Frontal cortex (tissue), 4 donors: ENCODE measurements around the gene OR2A12. TPM values are rescaled to one million over a fixed set of nuclear protein-coding genes. Genes with fewer than 3 reads are reported as not detected.
"Not testable (repeated sequence)": the region's sequence is repeated elsewhere in the genome, so short reads cannot be mapped to it uniquely, and the experiment has no call there.

Source experiments
- DNase-seq, 2 donors: peaks; one replicate each; pipeline ENCODE4 v3.0.0; 2012; ENCODE audit warnings: low spot score in 2 of 2
- FAIRE-seq: peaks from 2 replicates; lab custom pipeline; 2012; peaks lifted over from hg19 to GRCh38; lab: Jason Lieb, UNC
- small RNA-seq: library from RNA; depleted of rRNA; stranded (forward); fragments of <200 nt; gene quantifications from one replicate; pipeline ENCODE3, GENCODE V24; 2014
- total RNA-seq: library from RNA; depleted of rRNA; stranded (reverse); fragments of >200 nt; gene quantifications from one replicate; pipeline ENCODE4 v1.2.3, GENCODE V29; 2014
- donor health status: control.
- donor health status: control.
- donor health status: control.

OR2A12 gene
- total RNA-seq, 1 donor from 2014 or later: not detected

DNA sequence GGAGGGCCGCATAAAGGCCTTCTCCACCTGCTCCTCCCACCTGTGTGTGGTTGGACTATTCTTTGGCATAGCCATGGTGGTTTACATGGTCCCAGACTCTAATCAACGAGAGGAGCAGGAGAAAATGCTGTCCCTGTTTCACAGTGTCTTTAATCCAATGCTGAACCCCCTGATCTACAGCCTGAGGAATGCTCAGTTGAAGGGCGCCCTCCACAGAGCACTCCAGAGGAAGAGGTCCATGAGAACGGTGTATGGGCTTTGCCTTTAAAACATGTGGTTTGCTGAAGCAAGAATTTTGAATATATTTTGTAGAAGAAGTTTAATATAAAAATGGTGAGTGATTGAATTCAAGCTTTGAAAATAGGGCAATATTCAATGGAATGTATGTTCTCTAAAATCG is 24.2 kb downstream of the OR2A12 start:
- FAIRE-seq (no peak), DNase-seq (no peak)

DNA sequence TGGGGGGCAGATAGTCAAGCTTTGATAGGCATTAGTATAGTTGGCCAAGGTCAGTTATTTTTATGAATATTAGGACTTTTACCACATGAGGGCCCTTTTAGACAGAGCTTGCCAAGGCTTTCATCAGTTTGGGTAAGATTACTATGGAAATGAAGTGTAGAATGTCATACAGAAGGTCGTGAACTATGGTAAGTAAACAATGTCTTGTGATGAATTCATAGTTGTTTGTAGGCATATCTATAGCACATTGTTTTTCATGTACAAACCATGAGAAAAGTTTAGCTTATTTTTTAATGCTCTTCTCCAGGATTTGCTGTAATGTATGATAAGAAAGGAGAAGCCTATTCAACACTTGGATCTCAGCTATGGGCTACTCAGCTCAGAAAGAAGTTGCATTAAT is 27.6 kb downstream of the OR2A12 start:
- DNase-seq: no peak
- FAIRE-seq: no peak

GRCh38 chr7:144118341-144118740 is 32.3 kb downstream of the OR2A12 start:
- DNase-seq: no peak

GRCh38 chr7:144122876-144123275 is 36.8 kb downstream of the OR2A12 start, which contains the start of gene OR2A14:
Gene OR2A14, plus strand, starts transcription at chr7:144123176. Its CDS starts 5,937 bp downstream, at chr7:144129113.
- no peak for FAIRE-seq
- no peak for DNase-seq

More at GRCh38 chr7:144118341-144118740, 32.3 kb downstream of the OR2A12 start:
- no peak for FAIRE-seq

DNA sequence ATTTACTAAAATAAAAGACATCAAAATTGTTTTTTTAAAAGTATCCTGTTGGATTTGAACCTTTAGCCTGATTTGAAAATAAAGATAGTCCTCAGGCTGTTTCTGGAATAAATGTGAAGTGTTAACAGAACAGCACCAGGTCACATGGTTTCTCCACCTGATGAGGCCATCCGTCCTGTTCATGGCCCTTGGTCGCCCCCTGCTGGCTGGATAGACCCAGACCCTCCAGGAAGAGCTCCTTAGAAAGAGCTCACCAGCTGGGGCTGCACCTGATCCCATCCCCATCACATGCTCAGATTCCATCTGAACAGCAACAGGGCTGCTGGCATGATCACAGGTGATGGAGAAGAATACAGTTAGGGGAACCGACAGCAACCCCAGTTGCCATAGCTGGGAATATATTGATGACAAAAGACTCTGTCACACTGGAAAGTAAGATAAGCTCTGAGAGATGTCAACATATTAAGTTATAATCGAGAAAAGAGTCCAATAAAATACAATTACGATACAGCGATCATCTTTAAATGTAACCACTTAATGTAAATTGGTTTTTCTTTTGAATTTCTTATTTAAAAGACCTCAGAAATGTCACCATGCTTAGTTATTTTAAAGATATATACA is 41.7 kb downstream of the OR2A12 start:
- DNase-seq (peak; percentile 4 to 29), FAIRE-seq (no peak)

DNA sequence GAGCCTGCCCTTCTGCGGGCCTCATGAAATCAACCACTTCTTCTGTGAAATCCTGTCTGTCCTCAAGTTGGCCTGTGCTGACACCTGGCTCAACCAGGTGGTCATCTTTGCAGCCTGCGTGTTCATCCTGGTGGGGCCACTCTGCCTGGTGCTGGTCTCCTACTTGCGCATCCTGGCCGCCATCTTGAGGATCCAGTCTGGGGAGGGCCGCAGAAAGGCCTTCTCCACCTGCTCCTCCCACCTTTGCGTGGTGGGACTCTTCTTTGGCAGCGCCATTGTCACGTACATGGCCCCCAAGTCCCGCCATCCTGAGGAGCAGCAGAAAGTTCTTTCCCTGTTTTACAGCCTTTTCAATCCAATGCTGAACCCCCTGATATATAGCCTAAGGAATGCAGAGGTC is 43.5 kb downstream of the OR2A12 start:
- DNase-seq, FAIRE-seq: not testable (repeated sequence)

DNA sequence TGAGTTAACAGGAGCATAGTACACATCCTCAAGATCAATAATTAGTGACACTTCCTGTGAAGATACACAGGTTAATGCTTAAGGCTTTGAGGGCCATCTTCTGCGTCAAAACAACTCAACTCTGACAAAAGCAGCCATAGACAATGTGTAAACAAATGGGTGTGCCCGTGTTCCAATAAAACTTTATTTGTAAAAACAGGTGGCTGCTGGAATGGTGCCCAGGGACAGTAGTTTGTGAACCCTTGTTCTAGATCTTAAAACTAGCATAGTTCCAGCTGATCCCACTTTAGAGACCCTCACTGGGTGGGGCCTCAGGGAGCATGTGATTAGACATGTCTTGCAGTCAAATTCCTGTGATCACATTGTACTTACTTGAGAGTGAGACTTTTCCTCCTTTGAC is 44.7 kb downstream of the OR2A12 start:
- DNase-seq (no peak), FAIRE-seq (no peak)

DNA sequence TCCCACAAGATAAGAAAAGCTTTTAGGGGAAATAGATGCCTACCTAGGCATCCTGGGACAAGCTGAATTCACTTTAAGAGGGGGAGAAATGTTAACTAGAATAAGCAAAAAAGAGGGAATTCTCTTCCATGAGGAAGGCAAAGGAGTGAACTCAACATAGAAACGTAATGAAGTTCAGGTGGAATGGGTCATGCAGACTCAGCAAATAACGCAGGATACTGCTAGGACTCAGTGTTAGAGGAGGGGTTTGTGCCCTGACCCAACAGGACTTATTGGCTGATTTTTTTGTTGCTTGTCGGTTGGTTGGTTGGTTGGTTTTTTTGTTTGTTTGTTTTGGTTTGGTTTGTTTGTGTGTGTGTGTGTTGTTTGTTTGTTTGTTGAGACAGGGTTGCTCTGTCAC is 46.2 kb downstream of the OR2A12 start:
- no peak for FAIRE-seq
- DNase-seq: no peak

GRCh38 chr7:144133307-144133706 is 47.2 kb downstream of the OR2A12 start:
- FAIRE-seq (no peak), DNase-seq (no peak)

DNA sequence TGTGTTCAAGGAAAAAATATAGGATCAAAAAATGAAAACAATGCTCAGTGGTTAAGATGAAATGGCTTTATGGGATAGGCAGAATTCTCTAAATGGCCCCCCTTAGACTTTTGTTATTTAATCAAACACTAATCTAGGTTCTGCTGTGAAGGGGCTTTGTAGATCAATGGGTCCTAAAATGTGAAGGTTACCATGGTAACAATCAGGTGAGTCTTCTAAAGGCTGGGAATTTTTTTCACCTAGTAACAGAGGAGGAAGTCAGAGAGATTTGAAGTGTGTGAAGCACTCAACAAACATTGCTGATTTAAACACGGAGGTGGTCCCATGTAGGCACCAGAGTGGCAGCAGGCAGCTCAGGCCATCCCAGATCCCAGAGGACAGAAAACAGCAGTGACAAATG is 48.0 kb downstream of the OR2A12 start:
- no peak for FAIRE-seq
- no peak for DNase-seq

GRCh38 chr7:144137501-144137900 is 51.4 kb downstream of the OR2A12 start:
- FAIRE-seq: no peak
- no peak for DNase-seq

GRCh38 chr7:144142187-144142586 is 56.1 kb downstream of the OR2A12 start:
- DNase-seq (no peak), FAIRE-seq (no peak)

DNA sequence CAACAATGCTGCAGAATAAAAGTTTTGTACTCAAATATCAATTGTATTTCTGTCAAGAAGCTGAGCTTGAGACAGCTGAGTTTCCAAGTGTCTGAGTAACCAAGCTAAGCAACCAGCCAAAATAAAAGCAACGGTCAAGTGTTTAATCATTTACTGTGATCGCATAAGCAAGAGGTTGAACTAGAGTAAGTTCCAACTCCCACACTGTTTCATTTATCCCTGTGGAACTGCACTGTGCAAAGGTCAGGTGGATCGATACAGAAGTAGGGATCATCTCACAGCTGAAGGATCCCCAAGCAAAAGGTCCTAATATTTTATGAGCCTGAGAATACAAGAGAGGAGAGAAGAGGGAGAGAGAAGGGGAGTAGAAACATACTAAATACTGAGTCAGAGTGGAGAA is 58.3 kb downstream of the OR2A12 start:
- FAIRE-seq: no peak
- no peak for DNase-seq

GRCh38 chr7:144148224-144148827 is 62.2 kb downstream of the OR2A12 start:
- no peak for FAIRE-seq
- DNase-seq: no peak

Small RNA genes lying within 50 kb of the gene (small RNA-seq; reads per million reads assigned to genes)
- gene OR2A41P: not detected

Other genes with a start within 250 kb of the OR2A12 start
- 160 TPM for gene TCAF1, start 184.1 kb upstream of the OR2A12 start, total RNA-seq
- gene OR2F2, start 151.0 kb upstream of the OR2A12 start, total RNA-seq: not detected
- gene OR2F1, start 131.4 kb upstream of the OR2A12 start, total RNA-seq: not detected
- gene OR6B1, start 86.0 kb upstream of the OR2A12 start, total RNA-seq: not detected
- gene OR2A5, start 37.3 kb upstream of the OR2A12 start, total RNA-seq: not detected
- gene OR2A25, start 16.5 kb upstream of the OR2A12 start, total RNA-seq: not detected
- not detected for gene OR2A2, start 23.3 kb downstream of the OR2A12 start, total RNA-seq
- not detected for gene OR2A14, start 36.9 kb downstream of the OR2A12 start, total RNA-seq
- gene CTAGE4, start 97.2 kb downstream of the OR2A12 start, total RNA-seq: 0.41 TPM
- gene ARHGEF35, start 109.6 kb downstream of the OR2A12 start, total RNA-seq: 0.82 TPM
- under 0.01 TPM for gene OR2A42, start 153.3 kb downstream of the OR2A12 start, total RNA-seq
- gene OR2A7, start 178.5 kb downstream of the OR2A12 start, total RNA-seq: not detected
- gene CTAGE8, start 183.0 kb downstream of the OR2A12 start, total RNA-seq: 0.41 TPM
- not detected for gene OR2A1, start 226.1 kb downstream of the OR2A12 start, total RNA-seq